Measurements from ENCODE around the gene KRTAP20-4. TPM values are rescaled to one million over a fixed set of nuclear protein-coding genes. Genes with fewer than 3 reads are reported as not detected.

The KRTAP20-4 gene
- total RNA-seq = not detected

GRCh38 chr21:30620522-30620921, at the start of gene KRTAP20-4:
TSS of gene KRTAP20-4 (plus strand) at chr21:30620627.
- Mint-ChIP-seq H3K27me3 (ENCODE audit: low read depth) (no peaks in the 10 kb centered on the region), H3K4me1 (ENCODE audit: low read depth) (no peaks in the 10 kb centered on the region), H3K4me3 (no peak within 1 kb of the TSS), H3K27ac (no peak within 1 kb of the TSS), H3K9me3 (peaks cover 0 to 2% of the 10 kb centered on the region in 2 donors), H3K36me3 (ENCODE audit: insufficient read depth in 2 of 2) (no peaks in the 10 kb centered on the region)
- ATAC-seq (replicated peaks in 1 of 2) = no peak
- no peak for DNase-seq

GRCh38 chr21:30577766-30578165, 42.7 kb upstream of the KRTAP20-4 start:
- no peak for DNase-seq
- Mint-ChIP-seq H3K9me3 (peaks cover 0 to 3% of the 10 kb centered on the region in 2 donors), H3K36me3 (ENCODE audit: insufficient read depth in 2 of 2) (no peaks in the 10 kb centered on the region), H3K27me3 (ENCODE audit: low read depth) (no peaks in the 10 kb centered on the region), H3K27ac (no peak overlapping the region), H3K4me1 (ENCODE audit: low read depth) (no peaks in the 10 kb centered on the region), H3K4me3 (no peak overlapping the region)
- no peak for ATAC-seq (replicated peaks in 1 of 2)

GRCh38 chr21:30579346-30579745, 41.1 kb upstream of the KRTAP20-4 start:
- DNase-seq = no peak
- no peak overlapping the region for H3K4me3 Mint-ChIP-seq
- H3K9me3 Mint-ChIP-seq = peaks cover 0 to 3% of the 10 kb centered on the region in 2 donors
- no peaks in the 10 kb centered on the region for H3K27me3 Mint-ChIP-seq (ENCODE audit: low read depth)
- no peak for ATAC-seq (replicated peaks in 1 of 2)
- H3K4me1 Mint-ChIP-seq (ENCODE audit: low read depth) = no peaks in the 10 kb centered on the region
- no peak overlapping the region for H3K27ac Mint-ChIP-seq
- no peaks in the 10 kb centered on the region for H3K36me3 Mint-ChIP-seq (ENCODE audit: insufficient read depth in 2 of 2)

GRCh38 chr21:30580132-30580531, 40.3 kb upstream of the KRTAP20-4 start:
- Mint-ChIP-seq H3K27me3 (ENCODE audit: low read depth) (no peaks in the 10 kb centered on the region), H3K27ac (no peak overlapping the region), H3K36me3 (ENCODE audit: insufficient read depth in 2 of 2) (no peaks in the 10 kb centered on the region), H3K4me1 (ENCODE audit: low read depth) (no peaks in the 10 kb centered on the region), H3K4me3 (no peak overlapping the region), H3K9me3 (peaks cover 0 to 3% of the 10 kb centered on the region in 2 donors)
- ATAC-seq (replicated peaks in 1 of 2) (no peak), DNase-seq (no peak)

- no peak overlapping the region for H3K27ac Mint-ChIP-seq
- DNase-seq (no peak), ATAC-seq (replicated peaks in 1 of 2) (no peak)
- H3K27me3 Mint-ChIP-seq (ENCODE audit: low read depth) = no peaks in the 10 kb centered on the region
- no peak overlapping the region for H3K4me3 Mint-ChIP-seq
- no peaks in the 10 kb centered on the region for H3K9me3 Mint-ChIP-seq
- no peaks in the 10 kb centered on the region for H3K4me1 Mint-ChIP-seq (ENCODE audit: low read depth)
- H3K36me3 Mint-ChIP-seq (ENCODE audit: insufficient read depth in 2 of 2) = no peaks in the 10 kb centered on the region
Measured at GRCh38 chr21:30582870-30583269, 37.6 kb upstream of the KRTAP20-4 start.

GRCh38 chr21:30590297-30590696, 30.1 kb upstream of the KRTAP20-4 start, which contains the start of gene KRTAP22-2:
TSS of gene KRTAP22-2 (minus strand) at chr21:30590397.
- H3K9me3 Mint-ChIP-seq = no peaks in the 10 kb centered on the region
- no peak for DNase-seq

GRCh38 chr21:30592140-30592539, 28.3 kb upstream of the KRTAP20-4 start, which contains the start of gene KRTAP6-3:
TSS of gene KRTAP6-3 (plus strand) at chr21:30592440. CDS start at chr21:30592446, 6 bp downstream.
- H3K9me3 Mint-ChIP-seq = peaks cover 0 to 2% of the 10 kb centered on the region in 2 donors
- ATAC-seq (replicated peaks in 1 of 2) (no peak), DNase-seq (no peak)
- H3K27me3 Mint-ChIP-seq (ENCODE audit: low read depth) = no peaks in the 10 kb centered on the region
- H3K36me3 Mint-ChIP-seq (ENCODE audit: insufficient read depth in 2 of 2) = no peaks in the 10 kb centered on the region
- no peaks in the 10 kb centered on the region for H3K4me1 Mint-ChIP-seq (ENCODE audit: low read depth)
- no peak within 1 kb of the TSS for H3K4me3 Mint-ChIP-seq
- no peak within 1 kb of the TSS for H3K27ac Mint-ChIP-seq

More at GRCh38 chr21:30590297-30590696, 30.1 kb upstream of the KRTAP20-4 start, which contains the start of gene KRTAP22-2:
- H3K4me1 Mint-ChIP-seq (ENCODE audit: low read depth) = no peaks in the 10 kb centered on the region
- no peak within 1 kb of the TSS for H3K4me3 Mint-ChIP-seq
- no peak for ATAC-seq (replicated peaks in 1 of 2)
- no peak within 1 kb of the TSS for H3K27ac Mint-ChIP-seq
- no peaks in the 10 kb centered on the region for H3K36me3 Mint-ChIP-seq (ENCODE audit: insufficient read depth in 2 of 2)
- H3K27me3 Mint-ChIP-seq (ENCODE audit: low read depth) = no peaks in the 10 kb centered on the region

- no peaks in the 10 kb centered on the region for H3K27me3 Mint-ChIP-seq (ENCODE audit: low read depth)
Measured at GRCh38 chr21:30598802-30599201, 21.6 kb upstream of the KRTAP20-4 start, which contains the start of gene KRTAP6-2. TSS of gene KRTAP6-2 (minus strand) at chr21:30598902. CDS start at chr21:30598874, 28 bp downstream.

GRCh38 chr21:30600787-30601186, 19.6 kb upstream of the KRTAP20-4 start, which contains the start of gene KRTAP22-1:
TSS of gene KRTAP22-1 (plus strand) at chr21:30601087.
- Mint-ChIP-seq H3K4me1 (ENCODE audit: low read depth) (no peaks in the 10 kb centered on the region), H3K27ac (no peak within 1 kb of the TSS), H3K4me3 (no peak within 1 kb of the TSS), H3K36me3 (ENCODE audit: insufficient read depth in 2 of 2) (no peaks in the 10 kb centered on the region), H3K9me3 (peaks cover 3 to 4% of the 10 kb centered on the region in 2 donors), H3K27me3 (ENCODE audit: low read depth) (no peaks in the 10 kb centered on the region)
- DNase-seq (no peak), ATAC-seq (replicated peaks in 1 of 2) (no peak)

More at GRCh38 chr21:30598802-30599201, 21.6 kb upstream of the KRTAP20-4 start, which contains the start of gene KRTAP6-2:
- Mint-ChIP-seq H3K9me3 (peaks cover 0 to 4% of the 10 kb centered on the region in 2 donors), H3K4me3 (no peak within 1 kb of the TSS), H3K36me3 (ENCODE audit: insufficient read depth in 2 of 2) (no peaks in the 10 kb centered on the region), H3K27ac (no peak within 1 kb of the TSS), H3K4me1 (ENCODE audit: low read depth) (no peaks in the 10 kb centered on the region)
- ATAC-seq (replicated peaks in 1 of 2) = no peak
- DNase-seq = no peak

GRCh38 chr21:30605968-30606367, 14.5 kb upstream of the KRTAP20-4 start:
- H3K4me3 Mint-ChIP-seq = no peak overlapping the region

GRCh38 chr21:30612132-30612531, 8.3 kb upstream of the KRTAP20-4 start:
- DNase-seq (no peak), ATAC-seq (replicated peaks in 1 of 2) (no peak)
- H3K27ac Mint-ChIP-seq = no peak overlapping the region
- H3K27me3 Mint-ChIP-seq (ENCODE audit: low read depth) = no peaks in the 10 kb centered on the region
- peaks cover 0 to 2% of the 10 kb centered on the region in 2 donors for H3K9me3 Mint-ChIP-seq
- H3K4me3 Mint-ChIP-seq = no peak overlapping the region
- no peaks in the 10 kb centered on the region for H3K4me1 Mint-ChIP-seq (ENCODE audit: low read depth)
- no peaks in the 10 kb centered on the region for H3K36me3 Mint-ChIP-seq (ENCODE audit: insufficient read depth in 2 of 2)

More at GRCh38 chr21:30605968-30606367, 14.5 kb upstream of the KRTAP20-4 start:
- H3K9me3 Mint-ChIP-seq = peaks cover 3% of the 10 kb centered on the region in 2 donors
- no peak for DNase-seq
- no peak overlapping the region for H3K27ac Mint-ChIP-seq
- no peaks in the 10 kb centered on the region for H3K4me1 Mint-ChIP-seq (ENCODE audit: low read depth)
- H3K36me3 Mint-ChIP-seq (ENCODE audit: insufficient read depth in 2 of 2) = no peaks in the 10 kb centered on the region
- no peaks in the 10 kb centered on the region for H3K27me3 Mint-ChIP-seq (ENCODE audit: low read depth)
- ATAC-seq (replicated peaks in 1 of 2) = no peak

- no peak for DNase-seq
- Mint-ChIP-seq H3K9me3 (peaks cover 0 to 2% of the 10 kb centered on the region in 2 donors), H3K36me3 (ENCODE audit: insufficient read depth in 2 of 2) (no peaks in the 10 kb centered on the region), H3K4me3 (no peak within 1 kb of the TSS), H3K4me1 (ENCODE audit: low read depth) (no peaks in the 10 kb centered on the region), H3K27ac (no peak within 1 kb of the TSS), H3K27me3 (ENCODE audit: low read depth) (no peaks in the 10 kb centered on the region)
- no peak for ATAC-seq (replicated peaks in 1 of 2)
Measured at GRCh38 chr21:30613836-30614235, 6.6 kb upstream of the KRTAP20-4 start, which contains the start of gene KRTAP6-1. TSS of gene KRTAP6-1 (minus strand) at chr21:30613930. CDS start at chr21:30613904, 26 bp downstream.

GRCh38 chr21:30615199-30615598, 5.2 kb upstream of the KRTAP20-4 start:
- Mint-ChIP-seq H3K27me3 (ENCODE audit: low read depth) (no peaks in the 10 kb centered on the region), H3K4me3 (no peak overlapping the region), H3K4me1 (ENCODE audit: low read depth) (no peaks in the 10 kb centered on the region), H3K36me3 (ENCODE audit: insufficient read depth in 2 of 2) (no peaks in the 10 kb centered on the region), H3K27ac (no peak overlapping the region), H3K9me3 (peaks cover 0 to 2% of the 10 kb centered on the region in 2 donors)
- no peak for ATAC-seq (replicated peaks in 1 of 2)
- no peak for DNase-seq

- Mint-ChIP-seq H3K27me3 (ENCODE audit: low read depth) (no peaks in the 10 kb centered on the region), H3K36me3 (ENCODE audit: insufficient read depth in 2 of 2) (no peaks in the 10 kb centered on the region), H3K27ac (no peak within 1 kb of the TSS), H3K9me3 (peaks cover 0 to 2% of the 10 kb centered on the region in 2 donors), H3K4me3 (no peak within 1 kb of the TSS), H3K4me1 (ENCODE audit: low read depth) (no peaks in the 10 kb centered on the region)
- ATAC-seq (replicated peaks in 1 of 2) (no peak), DNase-seq (no peak)
Measured at GRCh38 chr21:30616125-30616524, 4.3 kb upstream of the KRTAP20-4 start, which contains the start of gene KRTAP20-1. TSS of gene KRTAP20-1 (plus strand) at chr21:30616425. CDS start at chr21:30616455, 30 bp downstream.
